Measurements from ENCODE around the gene ZNF346.

ZNF346 gene

DNA sequence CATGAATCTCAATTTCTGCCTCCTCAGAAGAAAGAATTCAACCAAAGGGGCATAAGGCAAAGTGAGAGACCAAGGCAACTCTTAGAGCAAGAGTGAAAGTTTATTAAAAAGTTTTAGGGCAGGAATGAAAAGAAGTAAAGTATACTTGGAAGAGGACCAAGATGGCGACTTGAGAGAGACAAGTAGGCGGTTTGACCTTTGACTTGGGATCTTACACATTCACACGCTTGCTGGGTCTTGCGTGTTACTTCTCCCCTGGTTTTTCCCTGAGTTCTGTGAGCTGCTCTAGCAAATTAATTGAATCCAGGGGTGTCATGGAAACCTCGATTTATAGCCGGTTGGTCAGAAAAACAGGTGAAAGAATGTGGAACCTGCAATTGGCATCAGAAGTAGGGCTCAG lies 7.0 kb downstream of the ZNF346 start:
- no peak for TF ChIP-seq YY1 (IDR thresholded peaks at IDR 0.05; ENCODE audit: low read depth)
- no peak for TF ChIP-seq CEBPB (IDR thresholded peaks at IDR 0.05)
- TF ChIP-seq TAF1 (IDR thresholded peaks at IDR 0.05; ENCODE audit: low read depth), result no peak
- TF ChIP-seq TCF12 (IDR thresholded peaks at IDR 0.05; ENCODE audit: low read depth), result no peak
- TF ChIP-seq, protein P1, sequence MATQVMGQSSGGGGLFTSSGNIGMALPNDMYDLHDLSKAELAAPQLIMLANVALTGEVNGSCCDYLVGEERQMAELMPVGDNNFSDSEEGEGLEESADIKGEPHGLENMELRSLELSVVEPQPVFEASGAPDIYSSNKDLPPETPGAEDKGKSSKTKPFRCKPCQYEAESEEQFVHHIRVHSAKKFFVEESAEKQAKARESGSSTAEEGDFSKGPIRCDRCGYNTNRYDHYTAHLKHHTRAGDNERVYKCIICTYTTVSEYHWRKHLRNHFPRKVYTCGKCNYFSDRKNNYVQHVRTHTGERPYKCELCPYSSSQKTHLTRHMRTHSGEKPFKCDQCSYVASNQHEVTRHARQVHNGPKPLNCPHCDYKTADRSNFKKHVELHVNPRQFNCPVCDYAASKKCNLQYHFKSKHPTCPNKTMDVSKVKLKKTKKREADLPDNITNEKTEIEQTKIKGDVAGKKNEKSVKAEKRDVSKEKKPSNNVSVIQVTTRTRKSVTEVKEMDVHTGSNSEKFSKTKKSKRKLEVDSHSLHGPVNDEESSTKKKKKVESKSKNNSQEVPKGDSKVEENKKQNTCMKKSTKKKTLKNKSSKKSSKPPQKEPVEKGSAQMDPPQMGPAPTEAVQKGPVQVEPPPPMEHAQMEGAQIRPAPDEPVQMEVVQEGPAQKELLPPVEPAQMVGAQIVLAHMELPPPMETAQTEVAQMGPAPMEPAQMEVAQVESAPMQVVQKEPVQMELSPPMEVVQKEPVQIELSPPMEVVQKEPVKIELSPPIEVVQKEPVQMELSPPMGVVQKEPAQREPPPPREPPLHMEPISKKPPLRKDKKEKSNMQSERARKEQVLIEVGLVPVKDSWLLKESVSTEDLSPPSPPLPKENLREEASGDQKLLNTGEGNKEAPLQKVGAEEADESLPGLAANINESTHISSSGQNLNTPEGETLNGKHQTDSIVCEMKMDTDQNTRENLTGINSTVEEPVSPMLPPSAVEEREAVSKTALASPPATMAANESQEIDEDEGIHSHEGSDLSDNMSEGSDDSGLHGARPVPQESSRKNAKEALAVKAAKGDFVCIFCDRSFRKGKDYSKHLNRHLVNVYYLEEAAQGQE (IDR thresholded peaks at IDR 0.05; ENCODE audit: low read depth), result no peak
- no peak for TF ChIP-seq EP300 (IDR thresholded peaks at IDR 0.05; ENCODE audit: borderline replicate concordance)
- no peak for TF ChIP-seq NFIC (IDR thresholded peaks at IDR 0.05)
- no peak for TF ChIP-seq RAD21 (IDR thresholded peaks at IDR 0.05; ENCODE audit: low read depth)
- no peak for TF ChIP-seq CREB1 (IDR thresholded peaks at IDR 0.05; ENCODE audit: low read depth)

DNA sequence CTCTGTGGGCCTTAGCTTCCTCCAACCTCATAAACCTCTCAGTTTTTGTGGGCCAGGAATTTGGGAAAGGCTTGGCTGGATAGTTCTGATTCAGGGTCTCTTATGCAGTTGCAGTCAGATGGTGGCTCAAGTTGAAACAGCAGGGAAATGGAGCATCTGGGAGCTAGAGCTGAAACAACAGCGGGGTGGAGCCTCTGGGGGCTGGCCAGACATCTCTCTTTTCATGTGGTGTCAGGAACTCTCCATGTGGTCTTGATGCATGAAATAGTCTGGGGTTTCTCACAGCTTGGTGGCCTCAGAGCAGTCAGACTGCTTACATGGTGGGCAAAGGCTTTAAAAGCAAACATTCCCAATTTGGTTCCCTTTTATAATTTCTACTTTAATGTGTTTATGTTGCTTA lies 13.5 kb downstream of the ZNF346 start:
- TF ChIP-seq EGR1 (IDR thresholded peaks at IDR 0.05) (no peak), CEBPB (IDR thresholded peaks at IDR 0.05) (no peak), TCF12 (IDR thresholded peaks at IDR 0.05; ENCODE audit: low read depth) (no peak), YY1 (IDR thresholded peaks at IDR 0.05; ENCODE audit: low read depth) (no peak), FOXM1 (IDR thresholded peaks at IDR 0.05; ENCODE audit: borderline replicate concordance, low read depth) (no peak), TAF1 (IDR thresholded peaks at IDR 0.05; ENCODE audit: low read depth) (no peak), TEAD4 (IDR thresholded peaks at IDR 0.05) (no peak), CREB1 (IDR thresholded peaks at IDR 0.05; ENCODE audit: low read depth) (no peak), RAD21 (IDR thresholded peaks at IDR 0.05; ENCODE audit: low read depth) (no peak), NFIC (IDR thresholded peaks at IDR 0.05) (no peak), EP300 (IDR thresholded peaks at IDR 0.05; ENCODE audit: borderline replicate concordance) (no peak)
- TF ChIP-seq, protein P1 (IDR thresholded peaks at IDR 0.05; ENCODE audit: low read depth), result no peak
- TF ChIP-seq, protein P2, sequence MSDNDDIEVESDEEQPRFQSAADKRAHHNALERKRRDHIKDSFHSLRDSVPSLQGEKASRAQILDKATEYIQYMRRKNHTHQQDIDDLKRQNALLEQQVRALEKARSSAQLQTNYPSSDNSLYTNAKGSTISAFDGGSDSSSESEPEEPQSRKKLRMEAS (IDR thresholded peaks at IDR 0.05), result no peak

DNA sequence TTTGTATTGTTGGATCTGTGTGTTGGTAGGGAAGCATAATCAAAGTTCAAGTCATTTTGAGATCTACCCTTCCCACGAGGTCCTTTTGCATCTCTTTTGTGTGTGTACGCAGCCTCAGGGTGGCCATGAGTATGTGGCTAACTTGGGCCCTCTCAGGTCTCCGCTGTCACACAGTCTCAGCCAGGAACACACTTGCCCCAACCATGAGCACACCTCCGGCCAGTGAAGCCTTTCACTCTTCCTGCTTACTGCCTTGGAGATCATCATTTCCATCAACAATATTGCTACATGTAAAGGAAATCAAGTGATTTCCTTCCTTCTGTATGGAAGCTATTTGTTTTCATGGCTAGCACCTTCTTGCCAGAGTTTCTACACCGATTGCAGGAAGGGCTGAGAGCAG lies 13.9 kb downstream of the ZNF346 start:
- TF ChIP-seq EGR1 (IDR thresholded peaks at IDR 0.05) (no peak), RAD21 (IDR thresholded peaks at IDR 0.05; ENCODE audit: low read depth) (no peak), EP300 (IDR thresholded peaks at IDR 0.05; ENCODE audit: borderline replicate concordance) (no peak), YY1 (IDR thresholded peaks at IDR 0.05; ENCODE audit: low read depth) (no peak), TEAD4 (IDR thresholded peaks at IDR 0.05) (no peak)

DNA sequence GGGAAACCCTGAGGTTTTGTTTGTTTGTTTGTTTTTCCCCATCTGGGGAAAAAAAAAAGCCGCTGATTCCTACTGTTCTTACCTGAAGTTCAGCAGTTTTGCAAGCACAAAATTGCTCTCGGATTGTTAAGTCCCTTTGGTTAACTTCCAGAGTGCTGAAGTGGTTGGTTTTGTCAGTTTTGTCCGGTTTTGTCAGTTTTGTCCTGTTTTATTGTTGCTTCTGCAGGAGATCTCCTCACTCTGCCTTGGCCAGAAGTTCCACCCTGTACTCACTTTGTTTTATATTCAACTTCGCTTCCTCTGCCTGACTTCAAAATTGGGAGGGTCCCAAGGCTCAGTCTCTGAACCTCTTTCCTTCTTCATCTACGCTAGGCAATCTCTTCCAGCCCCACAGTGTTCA lies 14.4 kb downstream of the ZNF346 start:
- TF ChIP-seq, protein P2 (IDR thresholded peaks at IDR 0.05), result no peak
- no peak for TF ChIP-seq TCF12 (IDR thresholded peaks at IDR 0.05; ENCODE audit: low read depth)
- TF ChIP-seq EGR1 (IDR thresholded peaks at IDR 0.05), result no peak
- no peak for TF ChIP-seq CREB1 (IDR thresholded peaks at IDR 0.05; ENCODE audit: low read depth)
- no peak for TF ChIP-seq ZBTB7A (IDR thresholded peaks at IDR 0.05; ENCODE audit: low read depth)
- TF ChIP-seq CEBPB (IDR thresholded peaks at IDR 0.05), result no peak
- TF ChIP-seq, protein P1 (IDR thresholded peaks at IDR 0.05; ENCODE audit: low read depth), result no peak
- TF ChIP-seq NFIC (IDR thresholded peaks at IDR 0.05), result no peak
- TF ChIP-seq TEAD4 (IDR thresholded peaks at IDR 0.05), result no peak
- no peak for TF ChIP-seq TAF1 (IDR thresholded peaks at IDR 0.05; ENCODE audit: low read depth)
- no peak for TF ChIP-seq FOXM1 (IDR thresholded peaks at IDR 0.05; ENCODE audit: borderline replicate concordance, low read depth)
- TF ChIP-seq, protein P3, sequence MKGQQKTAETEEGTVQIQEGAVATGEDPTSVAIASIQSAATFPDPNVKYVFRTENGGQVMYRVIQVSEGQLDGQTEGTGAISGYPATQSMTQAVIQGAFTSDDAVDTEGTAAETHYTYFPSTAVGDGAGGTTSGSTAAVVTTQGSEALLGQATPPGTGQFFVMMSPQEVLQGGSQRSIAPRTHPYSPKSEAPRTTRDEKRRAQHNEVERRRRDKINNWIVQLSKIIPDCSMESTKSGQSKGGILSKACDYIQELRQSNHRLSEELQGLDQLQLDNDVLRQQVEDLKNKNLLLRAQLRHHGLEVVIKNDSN (IDR thresholded peaks at IDR 0.05), result no peak

DNA sequence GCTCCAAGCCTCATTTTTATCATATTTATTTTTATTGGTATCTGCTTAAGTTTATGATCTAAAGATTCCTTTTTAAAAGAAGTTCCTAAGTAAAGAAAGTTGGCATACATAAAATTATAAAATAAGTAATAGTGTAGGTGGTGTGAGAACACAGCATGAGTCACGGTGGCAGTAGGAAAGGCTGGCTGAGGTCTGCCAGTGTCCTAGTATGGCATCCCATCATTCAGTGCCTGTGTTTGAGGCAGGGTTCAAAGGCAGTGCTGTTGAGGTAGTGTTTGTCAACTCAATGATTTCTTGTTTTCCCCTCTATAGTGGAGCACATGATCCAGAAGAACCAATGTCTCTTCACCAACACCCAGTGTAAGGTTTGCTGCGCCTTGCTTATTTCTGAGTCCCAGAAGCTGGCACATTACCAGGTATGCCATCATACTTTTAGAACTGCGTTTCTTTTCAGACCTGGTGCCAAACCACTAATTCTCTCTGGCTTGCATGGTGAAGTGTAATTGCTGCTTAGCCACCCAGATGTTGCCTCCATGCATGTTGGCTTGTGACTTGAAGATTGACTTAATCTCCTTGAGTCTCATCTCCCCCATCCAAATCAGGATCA lies 18.4 kb downstream of the ZNF346 start:
- TF ChIP-seq TEAD4 (IDR thresholded peaks at IDR 0.05) (no peak), NFIC (IDR thresholded peaks at IDR 0.05) (no peak), RAD21 (IDR thresholded peaks at IDR 0.05; ENCODE audit: low read depth) (no peak)
- TF ChIP-seq, protein P1 (IDR thresholded peaks at IDR 0.05; ENCODE audit: low read depth), result no peak
- TF ChIP-seq, protein P2 (IDR thresholded peaks at IDR 0.05), result no peak
